Prostate gland (tissue), 2 donors: ENCODE measurements around the gene MOB4. TPM values are rescaled to one million over a fixed set of nuclear protein-coding genes. Genes with fewer than 3 reads are reported as not detected.

ENCODE experiments used
- DNase-seq: peaks from one replicate; pipeline ENCODE4 v3.0.0-alpha.2; 2019; ENCODE audit warnings: low spot score
- H3K27ac ChIP-seq, 2 donors: fragments of 200-600 bp; sonication (generic); 2 replicates each; pipeline ENCODE4 v1.5.1; 2017 to 2019
- H3K27me3 ChIP-seq: fragments of 200-600 bp; sonication (generic); replicated peaks from 2 replicates; pipeline ENCODE4 v1.5.1; 2019; ENCODE audit not compliant: insufficient read depth
- H3K36me3 ChIP-seq, 2 donors: fragments of 200-600 bp; sonication (generic); 1 replicate in 1 of 2; 2 replicates in 1 of 2; pipeline versions ENCODE4 v1.5.1 to v1.8.1; 2017 to 2019
- H3K4me1 ChIP-seq: fragments of 200-600 bp; sonication (generic); replicated peaks from 2 replicates; pipeline ENCODE4 v1.5.1; 2019
- H3K4me3 ChIP-seq, 2 donors: fragments of 200-600 bp; sonication (generic); 2 replicates each; pipeline ENCODE4 v1.5.1; 2017 to 2019
- H3K9me3 ChIP-seq: fragments of 200-600 bp; sonication (generic); 2 replicates; pipeline ENCODE4 v1.5.1; 2017
- CTCF ChIP-seq, 4 experiments: fragments of 200-600 bp in 2 of 4; fragments of 450-650 bp in 2 of 4; sonication (generic) in 2 of 4; IDR thresholded peaks; 1 replicate in 3 of 4; 2 replicates in 1 of 4; pipeline ENCODE4 v1.5.1; 2016 to 2019; ENCODE audit warnings: antibody characterized with exemption in 4 of 4, mild to moderate bottlenecking in 2 of 4, moderate library complexity in 2 of 4
- POLR2A ChIP-seq: fragments of 450-650 bp; IDR thresholded peaks from one replicate; pipeline ENCODE4 v1.6.1; 2016; ENCODE audit warnings: antibody characterized with exemption, mild to moderate bottlenecking
- POLR2AphosphoS5 ChIP-seq: sonication (generic); formaldehyde crosslinking; IDR thresholded peaks from one replicate; pipeline ENCODE4 v1.6.1; 2017; ENCODE audit warnings: antibody characterized with exemption
- WGBS: methylation state at CpG from one replicate; pipeline ENCODE4 v1.1.5; 2018; 5-methylcytosine and 5-hydroxymethylcytosine counted together
- intact Hi-C: fragments of 100-400 bp; cut with DNase I; formaldehyde crosslinking; loops from one replicate; pipeline ENCODE4 v1.14.2; 2022
- total RNA-seq, 2 donors: library from RNA; depleted of rRNA; stranded (reverse); fragments of >200 nt; gene quantifications; one replicate each; pipeline ENCODE4 v1.1.0, GENCODE V29; 2016

The MOB4 gene
- total RNA-seq, 2 donors from 2014 or later = 13.7 to 23.4 TPM

DNA sequence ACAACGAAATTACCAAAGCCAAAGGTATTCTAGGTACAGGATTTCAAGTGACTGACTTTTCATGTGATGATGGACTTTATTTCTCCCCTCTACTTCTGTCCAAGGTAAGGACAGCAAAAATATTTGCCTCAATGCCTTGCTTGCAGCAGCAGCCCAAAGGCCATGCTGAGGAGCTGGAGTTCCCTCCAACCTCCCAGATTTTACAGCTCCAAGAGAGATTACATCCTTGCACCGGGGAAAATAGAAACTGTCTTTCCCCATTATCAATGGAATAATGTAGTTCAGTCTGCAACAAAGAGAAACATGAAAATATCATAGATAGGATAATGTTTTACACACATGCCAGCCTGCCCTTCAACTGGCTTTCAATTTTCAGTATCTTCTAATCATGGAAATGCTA, 29.7 kb upstream of the MOB4 start:
- Histone ChIP-seq H3K9me3 (no peaks in the 10 kb centered on the region), H3K27me3 (no peaks in the 10 kb centered on the region), H3K36me3 (peaks cover 0 to 5% of the 10 kb centered on the region in 2 donors), H3K4me1 (no peaks in the 10 kb centered on the region), H3K4me3 (no peak overlapping the region), H3K27ac (no peak overlapping the region)
- DNase-seq = no peak
- intact Hi-C loops = no loop called here
- 81% methylated on average over 2 of the region's 2 CpGs for WGBS
- TF ChIP-seq CTCF (IDR thresholded peaks at IDR 0.05) (no peak), POLR2AphosphoS5 (no peak), POLR2A (no peak)

- no peak overlapping the region for H3K27ac ChIP-seq
- 61% methylated on average over 4 of the region's 4 CpGs for WGBS
- intact Hi-C loops = no loop called here
These were observed 28.5 kb upstream of the MOB4 start for GRCh38 chr2:197487385-197487784.

GRCh38 chr2:197495433-197496134, 20.3 kb upstream of the MOB4 start:
- Histone ChIP-seq H3K9me3 (no peaks in the 10 kb centered on the region), H3K4me3 (no peak overlapping the region), H3K27ac (no peak overlapping the region), H3K36me3 (peaks cover 0 to 8% of the 10 kb centered on the region in 2 donors), H3K4me1 (no peaks in the 10 kb centered on the region), H3K27me3 (no peaks in the 10 kb centered on the region)
- no peak for DNase-seq
- 89% methylated on average over 2 of the region's 2 CpGs for WGBS
- intact Hi-C loops = loop anchor here (10.0 kb wide), 1 partner anchor 209 kb away; the partner anchor contains the start of gene MARS2
- no peak for TF ChIP-seq POLR2A

More at GRCh38 chr2:197487385-197487784, 28.5 kb upstream of the MOB4 start:
- Histone ChIP-seq H3K9me3 (no peaks in the 10 kb centered on the region), H3K4me1 (no peaks in the 10 kb centered on the region), H3K27me3 (no peaks in the 10 kb centered on the region), H3K4me3 (no peak overlapping the region), H3K36me3 (peaks cover 0 to 5% of the 10 kb centered on the region in 2 donors)
- no peak for DNase-seq
- TF ChIP-seq POLR2AphosphoS5 = no peak
- TF ChIP-seq CTCF (IDR thresholded peaks at IDR 0.05) = no peak
- TF ChIP-seq POLR2A = no peak

- no peaks in the 10 kb centered on the region for H3K27me3 ChIP-seq
- no peak for DNase-seq
- intact Hi-C loops = loop anchor here (10.0 kb wide), 1 partner anchor 208 kb away; the partner anchor contains the start of gene MARS2
- no peaks in the 10 kb centered on the region for H3K4me1 ChIP-seq
- no peak for TF ChIP-seq POLR2A
- no peak for TF ChIP-seq CTCF (IDR thresholded peaks at IDR 0.05)
- no peak for TF ChIP-seq POLR2AphosphoS5
- H3K27ac ChIP-seq = no peak overlapping the region
- no peak overlapping the region for H3K4me3 ChIP-seq
- H3K36me3 ChIP-seq = peaks cover 0 to 8% of the 10 kb centered on the region in 2 donors
- H3K9me3 ChIP-seq = no peaks in the 10 kb centered on the region
These were observed 19.2 kb upstream of the MOB4 start for GRCh38 chr2:197496695-197497094.

GRCh38 chr2:197497326-197497725, 18.5 kb upstream of the MOB4 start:
- Histone ChIP-seq H3K9me3 (no peaks in the 10 kb centered on the region), H3K27ac (no peak overlapping the region), H3K36me3 (peaks cover 0 to 8% of the 10 kb centered on the region in 2 donors), H3K4me3 (no peak overlapping the region), H3K27me3 (no peaks in the 10 kb centered on the region), H3K4me1 (no peaks in the 10 kb centered on the region)
- WGBS = 22% methylated on average over 2 of the region's 2 CpGs
- no peak for TF ChIP-seq POLR2A
- TF ChIP-seq POLR2AphosphoS5 = no peak
- TF ChIP-seq CTCF (IDR thresholded peaks at IDR 0.05) = no peak
- intact Hi-C loops = loop anchor here (10.0 kb wide), 1 partner anchor 207 kb away; the partner anchor contains the start of gene MARS2
- DNase-seq = no peak
